BJ (cell line): ENCODE data around the gene COL4A1. TPM values are rescaled to one million over a fixed set of nuclear protein-coding genes. Genes with fewer than 3 reads are reported as not detected.
"Not testable (repeated sequence)": the region's sequence is repeated elsewhere in the genome, so short reads cannot be mapped to it uniquely, and the experiment has no call there.

Experiments
- CTCF ChIA-PET: fragments of 350-600 bp; formaldehyde crosslinking; extraction: SDS; loops from one replicate; lab custom pipeline; 2021; ENCODE audit warnings: antibody characterized with exemption, inconsistent platforms; lab: Yijun Ruan, JAX
- POLR2A ChIA-PET: fragments of 300-600 bp; sonication (Branson Sonifier 250); formaldehyde crosslinking; extraction: SDS; loops from one replicate; lab custom pipeline; 2021; ENCODE audit warnings: antibody characterized with exemption; lab: Charles Lee
- DNase-seq: peaks from one replicate; pipeline ENCODE4 v3.0.0-alpha.2; 2011; ENCODE audit warnings: low read depth
- H3K27me3 ChIP-seq: 2 replicates; pipeline ENCODE4 v1.6.0; 2011; ENCODE audit warnings: low read length; ENCODE audit not compliant: control insufficient read depth, insufficient read depth
- H3K36me3 ChIP-seq: 2 replicates; pipeline ENCODE4 v1.5.1; 2011; ENCODE audit warnings: low read length; ENCODE audit not compliant: control insufficient read depth, insufficient read depth
- H3K4me3 ChIP-seq: 2 replicates; pipeline ENCODE4 v1.5.1; 2011; ENCODE audit warnings: low read depth, mild to moderate bottlenecking, control low read depth, low read length
- polyA plus RNA-seq: library from polyadenylated mRNA; depleted of rRNA; stranded (reverse); fragments of >200 nt; gene quantifications from 2 replicates; pipeline ENCODE4 v1.2.3, GENCODE V29; 2011
- TF ChIP-seq, protein P1 (sequence below): IDR thresholded peaks from 2 replicates; pipeline ENCODE4 v1.5.1; 2011; ENCODE audit warnings: low read depth, mild to moderate bottlenecking, control low read depth, inconsistent platforms, low read length, moderate library complexity; ENCODE audit not compliant: insufficient read depth

Gene COL4A1
- polyA plus RNA-seq, 1 experiment = 375 TPM

DNA sequence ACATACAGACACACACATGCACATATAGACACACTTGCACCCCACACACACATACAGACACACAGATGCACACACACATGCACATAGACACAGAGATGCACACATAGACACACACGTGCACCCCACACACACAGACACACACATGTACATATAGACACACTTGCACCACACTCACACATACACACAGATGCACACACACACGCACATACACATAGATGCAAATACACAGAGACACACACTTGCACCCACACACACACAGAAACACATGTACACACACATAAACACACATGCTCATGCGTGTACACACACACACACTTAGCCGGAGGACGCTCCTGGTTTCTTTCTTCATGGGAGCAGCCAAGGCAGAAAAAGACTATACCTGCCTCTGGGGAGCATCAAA, 10.1 kb upstream of the COL4A1 start:
- TF ChIP-seq, protein P1, sequence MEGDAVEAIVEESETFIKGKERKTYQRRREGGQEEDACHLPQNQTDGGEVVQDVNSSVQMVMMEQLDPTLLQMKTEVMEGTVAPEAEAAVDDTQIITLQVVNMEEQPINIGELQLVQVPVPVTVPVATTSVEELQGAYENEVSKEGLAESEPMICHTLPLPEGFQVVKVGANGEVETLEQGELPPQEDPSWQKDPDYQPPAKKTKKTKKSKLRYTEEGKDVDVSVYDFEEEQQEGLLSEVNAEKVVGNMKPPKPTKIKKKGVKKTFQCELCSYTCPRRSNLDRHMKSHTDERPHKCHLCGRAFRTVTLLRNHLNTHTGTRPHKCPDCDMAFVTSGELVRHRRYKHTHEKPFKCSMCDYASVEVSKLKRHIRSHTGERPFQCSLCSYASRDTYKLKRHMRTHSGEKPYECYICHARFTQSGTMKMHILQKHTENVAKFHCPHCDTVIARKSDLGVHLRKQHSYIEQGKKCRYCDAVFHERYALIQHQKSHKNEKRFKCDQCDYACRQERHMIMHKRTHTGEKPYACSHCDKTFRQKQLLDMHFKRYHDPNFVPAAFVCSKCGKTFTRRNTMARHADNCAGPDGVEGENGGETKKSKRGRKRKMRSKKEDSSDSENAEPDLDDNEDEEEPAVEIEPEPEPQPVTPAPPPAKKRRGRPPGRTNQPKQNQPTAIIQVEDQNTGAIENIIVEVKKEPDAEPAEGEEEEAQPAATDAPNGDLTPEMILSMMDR = no peak
- Histone ChIP-seq H3K4me3 (no peak overlapping the region), H3K36me3 (peaks cover 14% of the 10 kb centered on the region), H3K27me3 (no peaks in the 10 kb centered on the region)
- no peak for DNase-seq
- ChIA-PET POLR2A (no interaction called here), CTCF (no interaction called here)

DNA sequence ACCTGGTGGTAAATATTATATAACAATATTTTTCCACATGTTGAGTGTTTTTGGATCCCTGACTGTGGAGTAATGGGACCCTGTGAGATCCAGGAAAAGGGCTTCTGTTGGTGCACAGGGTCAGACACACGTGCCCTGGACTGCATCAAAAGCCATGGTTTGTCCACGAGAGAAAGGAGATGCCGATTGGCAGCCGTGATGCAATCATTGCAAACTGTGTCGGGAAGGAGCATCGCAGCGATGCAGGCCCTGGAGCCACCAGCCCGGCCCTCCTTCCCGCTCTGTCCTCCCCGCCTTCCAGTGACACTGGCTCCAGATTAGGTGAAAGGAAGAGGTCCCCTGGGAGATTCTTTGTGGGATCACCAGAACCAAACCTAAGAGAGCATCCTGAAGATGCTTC, 9.2 kb upstream of the COL4A1 start:
- Histone ChIP-seq H3K27me3 (no peaks in the 10 kb centered on the region), H3K4me3 (no peak overlapping the region), H3K36me3 (peaks cover 14% of the 10 kb centered on the region)
- DNase-seq = no peak
- POLR2A ChIA-PET = no interaction called here
- CTCF ChIA-PET = interaction anchor here (0.9 to 1.4 kb wide), 2 partner anchors 10 to 128 kb away, joined by 3 read pairs; no protein-coding TSS in a partner anchor
- TF ChIP-seq, protein P1 = no peak

DNA sequence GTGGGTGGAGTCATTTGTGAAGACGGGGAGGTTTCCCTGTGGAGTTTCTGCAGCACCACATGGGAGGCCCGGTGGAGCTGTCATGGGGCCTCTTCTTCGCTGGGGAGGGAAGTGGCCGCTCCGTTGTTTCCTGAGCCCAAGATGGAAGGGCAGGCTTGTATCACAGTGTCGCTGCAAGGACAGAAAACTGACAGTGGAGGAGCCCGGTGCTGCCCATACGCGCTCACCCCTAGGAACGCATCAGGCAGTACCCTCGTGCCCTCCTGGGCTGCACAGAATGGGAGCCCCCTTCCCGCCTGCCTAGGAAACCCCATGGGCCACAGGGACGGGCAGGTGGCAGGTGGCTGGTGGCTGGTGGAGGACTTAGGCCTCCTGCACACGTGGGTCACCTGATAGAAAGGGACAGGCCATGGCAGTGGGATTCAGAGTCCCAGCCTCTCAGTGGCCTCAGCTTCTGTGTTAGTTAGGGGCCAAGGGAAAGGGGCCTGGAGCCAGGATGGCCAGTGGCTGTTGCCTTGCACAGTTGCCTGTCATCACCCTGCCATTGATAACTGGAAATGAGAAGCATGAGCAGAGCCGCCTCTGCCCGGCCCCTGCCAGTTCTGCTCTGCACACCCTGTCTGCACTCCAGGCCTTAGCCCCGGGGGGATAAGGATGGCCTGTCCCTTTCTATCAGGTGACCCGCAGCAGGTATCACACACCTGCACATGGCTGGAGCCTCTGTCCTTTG, 7.7 kb upstream of the COL4A1 start:
- TF ChIP-seq, protein P1 = no peak
- no peak for DNase-seq
- H3K36me3 ChIP-seq = peaks cover 15% of the 10 kb centered on the region
- CTCF ChIA-PET = interaction anchor here (1.2 to 1.4 kb wide), 2 partner anchors 47 to 130 kb away, joined by 3 read pairs; no protein-coding TSS in a partner anchor
- POLR2A ChIA-PET = no interaction called here
- no peak overlapping the region for H3K4me3 ChIP-seq
- H3K27me3 ChIP-seq = no peaks in the 10 kb centered on the region

DNA sequence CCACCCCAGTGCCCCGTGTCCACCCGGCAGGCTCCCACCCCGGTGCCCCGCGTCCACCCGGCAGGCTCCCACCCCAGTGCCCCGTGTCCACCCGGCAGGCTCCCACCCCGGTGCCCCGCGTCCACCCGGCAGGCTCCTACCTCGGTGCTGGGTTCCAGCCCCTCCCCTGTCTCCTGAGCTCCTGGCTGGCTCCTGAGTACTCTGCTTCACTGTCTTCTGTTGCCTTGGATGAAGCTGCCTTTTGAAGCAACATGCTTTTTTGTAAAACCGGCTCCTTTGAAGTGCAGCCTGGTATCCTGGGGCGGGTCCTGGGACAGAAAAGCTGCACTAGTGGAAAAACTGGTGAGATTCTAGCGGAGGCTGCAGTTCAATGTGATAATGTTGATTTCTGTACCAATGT, 6.8 kb upstream of the COL4A1 start:
- H3K27me3 ChIP-seq, POLR2A ChIA-PET, DNase-seq, H3K4me3 ChIP-seq, CTCF ChIA-PET: not testable (repeated sequence)
- H3K36me3 ChIP-seq = peaks cover 15% of the 10 kb centered on the region

DNA sequence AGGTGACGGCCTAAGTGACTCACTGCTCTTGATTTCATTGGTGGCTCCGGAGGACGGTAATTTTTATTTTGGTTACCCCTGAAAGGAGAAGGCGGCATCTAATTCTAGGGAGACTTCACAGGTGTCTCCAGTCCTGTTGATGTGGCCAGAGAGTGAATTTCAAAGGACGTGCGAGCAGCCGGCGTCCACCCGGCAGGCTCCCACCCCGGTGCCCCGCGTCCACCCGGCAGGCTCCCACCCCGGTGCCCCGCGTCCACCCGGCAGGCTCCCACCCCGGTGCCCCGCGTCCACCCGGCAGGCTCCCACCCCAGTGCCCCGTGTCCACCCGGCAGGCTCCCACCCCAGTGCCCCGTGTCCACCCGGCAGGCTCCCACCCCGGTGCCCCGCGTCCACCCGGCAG, 6.3 kb upstream of the COL4A1 start:
- H3K4me3 ChIP-seq, CTCF ChIA-PET, POLR2A ChIA-PET: not testable (repeated sequence)

DNA sequence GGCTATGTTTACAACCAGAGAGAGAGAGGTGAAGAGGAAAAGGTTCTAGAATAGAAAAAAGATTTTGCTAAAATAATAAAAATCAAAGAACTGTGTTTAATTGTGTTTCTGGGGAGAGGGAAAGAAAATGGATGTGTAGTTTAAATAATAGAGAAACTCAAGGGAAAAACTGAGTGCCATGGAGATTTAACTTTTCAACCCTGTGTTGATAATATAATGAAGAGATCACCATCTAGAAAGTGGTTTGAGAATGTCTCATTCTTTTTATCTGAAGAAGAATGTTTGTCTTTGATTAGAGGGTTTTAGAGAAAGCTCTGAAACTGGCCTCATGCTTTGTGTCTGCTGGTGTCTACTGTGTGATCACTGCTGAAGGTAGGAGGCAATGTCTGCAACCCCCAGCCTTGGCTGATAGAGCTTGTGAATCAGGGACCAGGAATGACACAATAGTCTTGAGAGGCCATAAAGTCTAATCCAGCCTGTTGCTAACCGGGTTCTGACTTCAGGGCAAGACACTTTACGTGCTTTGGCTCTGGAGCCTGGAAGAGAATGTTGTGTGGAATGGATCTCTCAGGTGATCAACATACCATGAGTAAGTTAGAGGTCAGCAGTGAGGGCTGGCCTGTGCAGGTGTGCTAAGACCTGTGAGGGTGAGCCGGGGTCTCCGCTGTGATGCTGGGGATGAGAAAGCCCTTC, 5.5 kb upstream of the COL4A1 start:
- peak; percentile 67 for DNase-seq
- Histone ChIP-seq H3K36me3 (peaks cover 13% of the 10 kb centered on the region), H3K27me3 (no peaks in the 10 kb centered on the region), H3K4me3 (no peak overlapping the region)
- POLR2A ChIA-PET = interaction anchor here (1.0 kb wide), 2 partner anchors 104 to 250 kb away, joined by 3 read pairs; no protein-coding TSS in a partner anchor
- TF ChIP-seq, protein P1 = peak; percentile 40; the same call in 1 of the 2 replicates
- CTCF ChIA-PET = interaction anchor here (0.9 to 1.3 kb wide), 3 partner anchors 14 to 65 kb away, joined by 3 to 4 read pairs (median 3); no protein-coding TSS in a partner anchor

More for the DNA sequence above, 6.3 kb upstream of the COL4A1 start:
- H3K27me3 ChIP-seq, DNase-seq: not testable (repeated sequence)
- peaks cover 15% of the 10 kb centered on the region for H3K36me3 ChIP-seq
